IMR-90 (cell line): ENCODE measurements around the gene BTAF1. TPM values are rescaled to one million over a fixed set of nuclear protein-coding genes. Genes with fewer than 3 reads are reported as not detected.

ENCODE experiments used
- ATAC-seq: fragments of 200-7000 bp; cut with Tn5 transposase; 2 replicates; pipeline ENCODE4 v1.9.1; 2020; ENCODE audit warnings: low read depth, mild to moderate bottlenecking, moderate library complexity
- BruUV-seq: library from RNA; stranded (reverse); fragments of 400-500 nt; replicated peaks from 2 replicates; lab custom pipeline; 2021; lab: Mats Ljungman, UMichigan
- CTCF ChIA-PET: fragments of 300-600 bp; formaldehyde crosslinking; extraction: SDS; loops from one replicate; lab custom pipeline; 2021; ENCODE audit warnings: antibody characterized with exemption; lab: Yijun Ruan, JAX
- POLR2A ChIA-PET: fragments of 300-600 bp; sonication (Branson Sonifier 250); formaldehyde crosslinking; loops from one replicate; lab custom pipeline; 2022; ENCODE audit warnings: antibody characterized with exemption; ENCODE audit not compliant: unreplicated experiment; lab: Charles Lee
- DNase-seq: peaks from one replicate; pipeline ENCODE4 v3.0.0; 2013
- H2AFZ ChIP-seq: replicated peaks from 2 replicates; pipeline ENCODE3; 2013; ENCODE audit warnings: low read length, mild to moderate bottlenecking; ENCODE audit not compliant: poor library complexity
- H2AK5ac ChIP-seq: 2 replicates; pipeline ENCODE4 v1.6.1; 2013; ENCODE audit warnings: low read depth, low read length, inconsistent platforms
- H2AK9ac ChIP-seq: replicated peaks from 2 replicates; pipeline ENCODE3; 2013; ENCODE audit warnings: mild to moderate bottlenecking, low read depth, low read length, moderate library complexity; ENCODE audit not compliant: poor library complexity
- H2BK120ac ChIP-seq: 2 replicates; pipeline ENCODE4 v1.6.1; 2013; ENCODE audit warnings: low read depth, low read length, inconsistent platforms
- H2BK15ac ChIP-seq: 3 replicates; pipeline ENCODE4 v1.6.1; 2013; ENCODE audit warnings: low read depth, low read length, inconsistent platforms
- H2BK20ac ChIP-seq: 2 replicates; pipeline ENCODE4 v1.6.1; 2013; ENCODE audit warnings: low read depth, mild to moderate bottlenecking, inconsistent platforms, low read length, moderate library complexity
- H2BK5ac ChIP-seq: 2 replicates; pipeline ENCODE4 v1.6.1; 2013; ENCODE audit warnings: mild to moderate bottlenecking, low read depth, low read length, inconsistent platforms; ENCODE audit not compliant: poor library complexity, severe bottlenecking
- H3K14ac ChIP-seq: replicated peaks from 2 replicates; pipeline ENCODE4 v1.6.1; 2013; ENCODE audit warnings: low read depth, low read length, inconsistent platforms
- H3K18ac ChIP-seq: 2 replicates; pipeline ENCODE4 v1.6.1; 2013; ENCODE audit warnings: low read depth, low read length, control low read depth
- H3K23ac ChIP-seq: 2 replicates; pipeline ENCODE4 v1.6.1; 2013; ENCODE audit warnings: low read depth, low read length, inconsistent platforms
- H3K27ac ChIP-seq: 2 replicates; pipeline ENCODE4 v1.5.1; 2013; ENCODE audit warnings: mild to moderate bottlenecking, control low read depth, low read length; ENCODE audit not compliant: insufficient read depth
- H3K27me3 ChIP-seq: 2 replicates; pipeline ENCODE4 v1.6.1; 2013; ENCODE audit warnings: low read length; ENCODE audit not compliant: control insufficient read depth, insufficient read depth
- H3K36me3 ChIP-seq: 2 replicates; pipeline ENCODE4 v1.6.1; 2013; ENCODE audit warnings: low read length, mixed read lengths; ENCODE audit not compliant: control insufficient read depth, insufficient read depth
- H3K4ac ChIP-seq: 2 replicates; pipeline ENCODE4 v1.6.1; 2013; ENCODE audit warnings: low read depth, low read length, inconsistent platforms
- H3K4me1 ChIP-seq: 2 replicates; pipeline ENCODE4 v1.6.1; 2013; ENCODE audit warnings: low read length, mixed read lengths; ENCODE audit not compliant: control insufficient read depth, insufficient read depth
- H3K4me2 ChIP-seq: 2 replicates; pipeline ENCODE4 v1.6.1; 2013; ENCODE audit warnings: low read depth, mild to moderate bottlenecking, control low read depth, low read length, moderate library complexity
- H3K4me3 ChIP-seq: 2 replicates; pipeline ENCODE4 v1.5.1; 2013; ENCODE audit warnings: low read depth, mild to moderate bottlenecking, control low read depth, low read length, moderate library complexity; ENCODE audit not compliant: insufficient read depth
- H3K56ac ChIP-seq: 2 replicates; pipeline ENCODE4 v1.6.1; 2013; ENCODE audit warnings: low read length, inconsistent platforms; ENCODE audit not compliant: insufficient read depth; ENCODE audit errors: extremely low read depth
- H3K79me1 ChIP-seq, 2 experiments: 2 replicates each; pipeline ENCODE4 v1.6.1; 2013; ENCODE audit warnings: low read length in 2 of 2, inconsistent platforms in 1 of 2, low read depth in 1 of 2
- H3K9ac ChIP-seq: 2 replicates; pipeline ENCODE4 v1.6.1; 2013; ENCODE audit warnings: low read depth, low read length, control low read depth
- H3K9me1 ChIP-seq: 2 replicates; pipeline ENCODE4 v1.6.1; 2013; ENCODE audit warnings: low read length, inconsistent platforms; ENCODE audit not compliant: insufficient read depth
- H3K9me3 ChIP-seq: 2 replicates; pipeline ENCODE4 v1.6.1; 2013; ENCODE audit warnings: low read length; ENCODE audit not compliant: control insufficient read depth, insufficient read depth
- H4K20me1 ChIP-seq: 2 replicates; pipeline ENCODE4 v1.6.1; 2013; ENCODE audit warnings: low read length, inconsistent platforms; ENCODE audit not compliant: insufficient read depth
- H4K5ac ChIP-seq: 2 replicates; pipeline ENCODE4 v1.6.1; 2013; ENCODE audit warnings: mild to moderate bottlenecking, low read depth, low read length, control low read depth
- H4K8ac ChIP-seq, 2 experiments: 2 replicates each; pipeline ENCODE4 v1.6.1; 2013; ENCODE audit warnings: low read depth in 2 of 2, low read length in 2 of 2, control low read depth in 1 of 2, inconsistent platforms in 1 of 2
- H4K91ac ChIP-seq: 2 replicates; pipeline ENCODE4 v1.6.1; 2013; ENCODE audit warnings: low read depth, low read length, inconsistent platforms; ENCODE audit not compliant: insufficient read depth
- CHD1 ChIP-seq: IDR thresholded peaks from 2 replicates; pipeline ENCODE4 v1.6.1; 2012; ENCODE audit warnings: low read depth, low read length, improper control_type of control experiment
- FOS ChIP-seq: fragments of 150-350 bp; IDR thresholded peaks from 2 replicates; pipeline ENCODE4 v1.6.1; 2016; ENCODE audit warnings: low read depth, low read length
- MAFK ChIP-seq: IDR thresholded peaks from 2 replicates; pipeline ENCODE4 v1.6.1; 2012; ENCODE audit warnings: low read depth, low read length, improper control_type of control experiment
- POLR2A ChIP-seq: IDR thresholded peaks from 2 replicates; pipeline ENCODE4 v1.6.1; 2012; ENCODE audit warnings: mild to moderate bottlenecking, low read depth, low read length
- RFX5 ChIP-seq: IDR thresholded peaks from 2 replicates; pipeline ENCODE4 v1.8.0; 2012; ENCODE audit warnings: low read depth, mild to moderate bottlenecking, low read length, moderate library complexity
- WGBS, 2 experiments: methylation state at CpG; one replicate each; pipeline versions ENCODE4 v1.1.5 to v1.1.7; 2013; ENCODE audit warnings: missing lambda C conversion rate in 2 of 2; ENCODE audit not compliant: insufficient read length in 1 of 2; ENCODE audit errors: extremely low coverage in 2 of 2; 5-methylcytosine and 5-hydroxymethylcytosine counted together
- dilution Hi-C: fragments of 300-500 bp; cut with HindIII; formaldehyde crosslinking; loops from one replicate; pipeline ENCODE4 v1.14.3; 2018; ENCODE audit warnings: low sequenced_read_pairs; ENCODE audit not compliant: unreplicated experiment
- in situ Hi-C: fragments of 300-500 bp; cut with MboI; formaldehyde crosslinking; loops from 3 replicates; pipeline ENCODE4 v1.14.3; 2019; ENCODE audit warnings: low sequenced_read_pairs, inconsistent platforms, mixed read lengths
- intact Hi-C: fragments of 100-400 bp; cut with micrococcal nuclease; formaldehyde crosslinking; loops from 2 replicates; pipeline ENCODE4 v1.10.0; 2022
- polyA plus RNA-seq, 3 experiments: library from polyadenylated mRNA; depleted of rRNA; stranded (reverse); fragments of >200 nt; gene quantifications; 2 replicates each; pipeline ENCODE4 v1.2.3, GENCODE V29; 2012; ENCODE audit warnings: low replicate concordance in 1 of 3
- total RNA-seq: library from RNA; depleted of rRNA; stranded (reverse); fragments of >200 nt; gene quantifications from 2 replicates; pipeline ENCODE4 v1.2.3, GENCODE V29; 2012

BTAF1 gene
- total and polyA plus RNA-seq, 2 of the 4 experiments (the other 2 are of a cell fraction), result 15.0 to 42.3 TPM

GRCh38 chr10:91924212-91925021 is 847 bp downstream of the BTAF1 start (continued):
- TF ChIP-seq RFX5 (no peak), CHD1 (no peak)

GRCh38 chr10:91925022-91925320 is 1.4 kb downstream of the BTAF1 start:
- no peak for ATAC-seq
- ChIA-PET POLR2A (interaction anchor here (0.6 kb wide), 1 partner anchor 16 kb away, joined by 5 read pairs; no protein-coding TSS in a partner anchor), CTCF (interaction anchor here (1.0 kb wide), 1 partner anchor 11 kb away, joined by 3 read pairs; no protein-coding TSS in a partner anchor)
- dilution Hi-C loops (no loop called here), in situ Hi-C loops (no loop called here), intact Hi-C loops (no loop called here)
- H3K79me1 ChIP-seq, result peaks cover 0 to 35% of the 10 kb centered on the region in 2 experiments; a peak in 2 of 4 replicates
- no peaks in the 10 kb centered on the region for H3K27me3 ChIP-seq
- H2BK5ac ChIP-seq, result no peak overlapping the region
- no peak overlapping the region for H4K5ac ChIP-seq
- H3K56ac ChIP-seq, result no peak overlapping the region
- no peak overlapping the region for H3K18ac ChIP-seq
- peaks cover 18% of the 10 kb centered on the region; the same call in 1 of the 2 replicates for H4K20me1 ChIP-seq
- BruUV-seq, result no TSS peak
- H2BK120ac ChIP-seq, result no peak overlapping the region
- H2AK5ac ChIP-seq, result no peak overlapping the region
- no peak for DNase-seq
- H3K4me3 ChIP-seq, result peak overlapping the region; percentile 92
- H3K9me1 ChIP-seq, result no peaks in the 10 kb centered on the region
- no peaks in the 10 kb centered on the region for H3K4me1 ChIP-seq
- no peak overlapping the region for H2BK20ac ChIP-seq
- no peak overlapping the region for H3K23ac ChIP-seq
- H3K4me2 ChIP-seq, result peak overlapping the region; percentile 95
- H3K14ac ChIP-seq, result no peak overlapping the region
- H3K36me3 ChIP-seq, result peaks cover 1% of the 10 kb centered on the region; the same call in 1 of the 2 replicates
- TF ChIP-seq MAFK (no peak), FOS (no peak), POLR2A (no peak)
- no CpG with 5 or more reads among the region's 2 CpGs for WGBS, 2 experiments
- H2AFZ ChIP-seq, result no peak overlapping the region
- H4K8ac ChIP-seq, result no peak overlapping the region
- no peaks in the 10 kb centered on the region for H3K9me3 ChIP-seq
- no peak overlapping the region for H3K4ac ChIP-seq
- H3K9ac ChIP-seq, result peak overlapping the region; percentile 97; the same call in 1 of the 2 replicates
- H2BK15ac ChIP-seq, result no peak overlapping the region
- no peak overlapping the region for H3K27ac ChIP-seq
- H4K91ac ChIP-seq, result no peak overlapping the region
- no peak overlapping the region for H2AK9ac ChIP-seq
